SK-N-SH (cell line): ENCODE measurements around the gene CTSE. TPM values are rescaled to one million over a fixed set of nuclear protein-coding genes. Genes with fewer than 3 reads are reported as not detected.
"Not testable (repeated sequence)": the region's sequence is repeated elsewhere in the genome, so short reads cannot be mapped to it uniquely, and the experiment has no call there.

Source experiments
- CTCF ChIA-PET: fragments of 300-600, 350-600 bp; formaldehyde crosslinking; extraction: SDS; loops from one replicate; lab custom pipeline; 2021; lab: Yijun Ruan, JAX
- POLR2A ChIA-PET: fragments of 350-600 bp; sonication (Branson Sonifier 250); formaldehyde crosslinking; extraction: SDS; loops from one replicate; lab custom pipeline; 2020; ENCODE audit warnings: antibody characterized with exemption, inconsistent platforms; lab: Yijun Ruan, JAX
- DNase-seq: peaks from one replicate; pipeline ENCODE4 v3.0.0; 2012
- H2AFZ ChIP-seq: fragments of 200-600 bp; sonication (generic); 2 replicates; pipeline ENCODE4 v1.8.1; 2016; ENCODE audit warnings: antibody characterized with exemption, mild to moderate bottlenecking, low read depth
- H3F3A ChIP-seq: fragments of 200-600 bp; sonication (generic); replicated peaks from 2 replicates; pipeline ENCODE3; 2016; ENCODE audit warnings: antibody characterized with exemption, mild to moderate bottlenecking; ENCODE audit not compliant: insufficient read depth
- H3K27ac ChIP-seq, 2 experiments: fragments of 200-500 bp in 1 of 2; fragments of 200-600 bp in 1 of 2; sonication (Bioruptor generic) in 1 of 2; sonication (generic), shearing (Covaris generic) in 1 of 2; 2 replicates each; pipeline versions ENCODE4 v1.5.1 to v1.6.1; 2014 to 2016; ENCODE audit warnings: low read depth in 2 of 2, inconsistent platforms in 1 of 2, low read length in 1 of 2, mild to moderate bottlenecking in 1 of 2, mixed read lengths in 1 of 2
- H3K27me3 ChIP-seq: fragments of 200-600 bp; sonication (generic), shearing (Covaris generic); 2 replicates; pipeline ENCODE4 v1.6.1; 2016; ENCODE audit warnings: mixed run types; ENCODE audit not compliant: insufficient read depth
- H3K36me3 ChIP-seq, 2 experiments: fragments of 200-500 bp in 1 of 2; fragments of 200-600 bp in 1 of 2; sonication (Bioruptor generic) in 1 of 2; sonication (generic) in 1 of 2; replicated peaks in 1 of 2; 2 replicates each; pipeline versions ENCODE3 to v1.5.1; 2014 to 2016; ENCODE audit warnings: low read length in 1 of 2, mild to moderate bottlenecking in 1 of 2; ENCODE audit not compliant: insufficient read depth in 2 of 2, control insufficient read depth in 1 of 2
- H3K4me1 ChIP-seq, 2 experiments: fragments of 200-500 bp in 1 of 2; fragments of 200-600 bp in 1 of 2; sonication (Bioruptor generic) in 1 of 2; sonication (generic), shearing (Covaris generic) in 1 of 2; 2 replicates each; pipeline versions ENCODE4 v1.5.1 to v1.6.1; 2014 to 2016; ENCODE audit warnings: low read depth in 1 of 2, low read length in 1 of 2, mixed run types in 1 of 2; ENCODE audit not compliant: insufficient read depth in 2 of 2, control insufficient read depth in 1 of 2
- H3K4me2 ChIP-seq: fragments of 200-600 bp; sonication (generic), shearing (Covaris generic); 2 replicates; pipeline ENCODE4 v1.6.1; 2017; ENCODE audit warnings: mixed run types
- H3K4me3 ChIP-seq, 2 experiments: fragments of 200-500 bp in 1 of 2; fragments of 200-600 bp in 1 of 2; sonication (Bioruptor generic) in 1 of 2; sonication (generic), shearing (Covaris generic) in 1 of 2; 2 replicates each; pipeline versions ENCODE4 v1.5.1 to v1.8.1; 2014 to 2016; ENCODE audit warnings: low read depth in 2 of 2, inconsistent platforms in 1 of 2, low read length in 1 of 2, mild to moderate bottlenecking in 1 of 2, mixed read lengths in 1 of 2, moderate library complexity in 1 of 2
- H3K79me2 ChIP-seq: fragments of 200-600 bp; sonication (generic); 2 replicates; pipeline ENCODE4 v1.8.1; 2017; ENCODE audit warnings: mild to moderate bottlenecking; ENCODE audit not compliant: insufficient read depth
- H3K9ac ChIP-seq: fragments of 200-600 bp; sonication (generic); 2 replicates; pipeline ENCODE4 v1.6.1; 2017; ENCODE audit warnings: mixed run types
- H3K9me2 ChIP-seq: fragments of 200-600 bp; sonication (generic); 2 replicates; pipeline ENCODE4 v1.6.1; 2017; ENCODE audit warnings: mixed run types
- H3K9me3 ChIP-seq: fragments of 200-600 bp; sonication (generic); 2 replicates; pipeline ENCODE4 v1.6.1; 2017; ENCODE audit warnings: mixed run types, mild to moderate bottlenecking, moderate library complexity
- H4K20me1 ChIP-seq: fragments of 200-600 bp; sonication (generic); 2 replicates; pipeline ENCODE4 v1.6.1; 2017; ENCODE audit warnings: mild to moderate bottlenecking, mixed run types; ENCODE audit not compliant: insufficient read depth
- ELF1 ChIP-seq: IDR thresholded peaks from 2 replicates; pipeline ENCODE4 v1.4.0; 2012
- EZH2phosphoT487 ChIP-seq: fragments of 200-600 bp; sonication (generic); IDR thresholded peaks from 2 replicates; pipeline ENCODE4 v1.6.1; 2017; ENCODE audit warnings: low read depth, mixed run types, mild to moderate bottlenecking, antibody characterized with exemption, moderate library complexity, borderline replicate concordance
- FOXM1 ChIP-seq: IDR thresholded peaks from 2 replicates; pipeline ENCODE4 v1.4.0; 2012; ENCODE audit warnings: low read depth, mild to moderate bottlenecking
- NFIC ChIP-seq: IDR thresholded peaks from 2 replicates; pipeline ENCODE4 v1.4.0; 2012; ENCODE audit warnings: borderline replicate concordance
- NRF1 ChIP-seq: IDR thresholded peaks from 2 replicates; pipeline ENCODE4 v1.6.1; 2012; ENCODE audit warnings: low read depth, mild to moderate bottlenecking, low read length
- POLR2AphosphoS5 ChIP-seq: IDR thresholded peaks from 2 replicates; pipeline ENCODE4 v1.6.1; 2012; ENCODE audit warnings: low read depth, low read length
- RAD21 ChIP-seq: IDR thresholded peaks from 2 replicates; pipeline ENCODE4 v1.6.1; 2012; ENCODE audit warnings: mild to moderate bottlenecking, low read length
- REST ChIP-seq: IDR thresholded peaks from 2 replicates; pipeline ENCODE4 v1.6.1; 2012; ENCODE audit warnings: mild to moderate bottlenecking, low read depth, low read length, moderate library complexity
- WGBS: methylation state at CpG from one replicate; pipeline ENCODE4 v1.1.6; 2017; ENCODE audit warnings: low lambda C conversion rate; 5-methylcytosine and 5-hydroxymethylcytosine counted together
- polyA plus RNA-seq, 3 experiments: library from polyadenylated mRNA; depleted of rRNA; stranded (reverse); fragments of >200 nt; gene quantifications; 2 replicates each; pipeline ENCODE4 v1.2.3, GENCODE V29; 2012

CTSE gene
- polyA plus RNA-seq, 1 of the 3 experiments (the other 2 are of a cell fraction): not detected

GRCh38 chr1:205998457-205999241 is 25.0 kb downstream of the CTSE start:
- H3K4me1 ChIP-seq: peaks cover 0 to 17% of the 10 kb centered on the region in 2 experiments; a peak in 2 of 4 replicates
- CTCF ChIA-PET: interaction anchor here (0.6 to 3.9 kb wide), 6 partner anchors 14 to 108 kb away, joined by 3 to 20 read pairs (median 4); no protein-coding TSS in a partner anchor
- TF ChIP-seq POLR2AphosphoS5: no peak
- TF ChIP-seq, all 33 proteins: peak for 0
- Histone ChIP-seq H3K9me3 (no peaks in the 10 kb centered on the region), H3K36me3 (no peaks in the 10 kb centered on the region), H3K4me2 (no peak overlapping the region), H2AFZ (no peak overlapping the region), H3F3A (peaks cover 10% of the 10 kb centered on the region), H3K9ac (no peak overlapping the region), H3K9me2 (no peaks in the 10 kb centered on the region), H3K27me3 (no peaks in the 10 kb centered on the region; the same call in 1 of the 2 replicates), H3K27ac (no peak overlapping the region), H4K20me1 (no peaks in the 10 kb centered on the region), H3K79me2 (no peaks in the 10 kb centered on the region), H3K4me3 (no peak overlapping the region)
- 80% methylated on average over 13 of the region's 13 CpGs for WGBS
- POLR2A ChIA-PET: no interaction called here
- no peak for DNase-seq

GRCh38 chr1:205996641-205997040 is 27.1 kb downstream of the CTSE start:
- CTCF ChIA-PET: interaction anchor here (1.5 to 6.2 kb wide), 2 partner anchors 20 to 110 kb away, joined by 4 to 41 read pairs; no protein-coding TSS in a partner anchor
- not testable (repeated sequence) for H3K4me2 ChIP-seq

GRCh38 chr1:205994346-205994745 is 29.3 kb downstream of the CTSE start:
- no peak for TF ChIP-seq FOXM1
- no peak for TF ChIP-seq NFIC
- no peak for TF ChIP-seq REST
- no peak for TF ChIP-seq NRF1
- no peak for TF ChIP-seq RAD21
- TF ChIP-seq EZH2phosphoT487: no peak
- TF ChIP-seq ELF1: no peak
- no peak overlapping the region for H3K27ac ChIP-seq
- no peaks in the 10 kb centered on the region for H3K4me1 ChIP-seq
- H3K4me3 ChIP-seq: no peak overlapping the region
- H3K79me2 ChIP-seq: no peaks in the 10 kb centered on the region
- no peaks in the 10 kb centered on the region for H3K9me3 ChIP-seq
- ChIA-PET CTCF (interaction anchor here (1.4 to 6.2 kb wide), 2 partner anchors 10 to 17 kb away, joined by 4 to 41 read pairs; no protein-coding TSS in a partner anchor), POLR2A (no interaction called here)
- H3K36me3 ChIP-seq: no peaks in the 10 kb centered on the region
- H3F3A ChIP-seq: no peaks in the 10 kb centered on the region
- no peak overlapping the region for H3K9ac ChIP-seq
- H2AFZ ChIP-seq: no peak overlapping the region
- no peaks in the 10 kb centered on the region for H3K9me2 ChIP-seq
- no peak for DNase-seq
- no peaks in the 10 kb centered on the region for H4K20me1 ChIP-seq
- H3K27me3 ChIP-seq: no peaks in the 10 kb centered on the region; the same call in 1 of the 2 replicates
- no peak overlapping the region for H3K4me2 ChIP-seq
- WGBS: 45% methylated on average over 4 of the region's 4 CpGs

More at GRCh38 chr1:205996641-205997040, 27.1 kb downstream of the CTSE start:
- H3K4me3 ChIP-seq, H2AFZ ChIP-seq, H3K9ac ChIP-seq, H3K9me3 ChIP-seq, DNase-seq, H3K27ac ChIP-seq, POLR2A ChIA-PET, H3K27me3 ChIP-seq, H3K4me1 ChIP-seq, H3K79me2 ChIP-seq, H3K36me3 ChIP-seq, H3K9me2 ChIP-seq, H3F3A ChIP-seq, H4K20me1 ChIP-seq: not testable (repeated sequence)
- 94% methylated on average over 1 of the region's 1 CpG for WGBS
